ENCODE data around the gene PTPN23.

- TF ChIP-seq POLR2AphosphoS5 (IDR thresholded peaks at IDR 0.05; ENCODE audit: borderline replicate concordance, low read depth, low read length), result no peak
- TF ChIP-seq EZH2 (IDR thresholded peaks at IDR 0.05), result no peak
Measured at GRCh38 chr3:47416041-47416440, 35.2 kb downstream of the PTPN23 start.

All from SK-N-MC (cell line).